ENCODE measurements around the gene S100A12.

DNA sequence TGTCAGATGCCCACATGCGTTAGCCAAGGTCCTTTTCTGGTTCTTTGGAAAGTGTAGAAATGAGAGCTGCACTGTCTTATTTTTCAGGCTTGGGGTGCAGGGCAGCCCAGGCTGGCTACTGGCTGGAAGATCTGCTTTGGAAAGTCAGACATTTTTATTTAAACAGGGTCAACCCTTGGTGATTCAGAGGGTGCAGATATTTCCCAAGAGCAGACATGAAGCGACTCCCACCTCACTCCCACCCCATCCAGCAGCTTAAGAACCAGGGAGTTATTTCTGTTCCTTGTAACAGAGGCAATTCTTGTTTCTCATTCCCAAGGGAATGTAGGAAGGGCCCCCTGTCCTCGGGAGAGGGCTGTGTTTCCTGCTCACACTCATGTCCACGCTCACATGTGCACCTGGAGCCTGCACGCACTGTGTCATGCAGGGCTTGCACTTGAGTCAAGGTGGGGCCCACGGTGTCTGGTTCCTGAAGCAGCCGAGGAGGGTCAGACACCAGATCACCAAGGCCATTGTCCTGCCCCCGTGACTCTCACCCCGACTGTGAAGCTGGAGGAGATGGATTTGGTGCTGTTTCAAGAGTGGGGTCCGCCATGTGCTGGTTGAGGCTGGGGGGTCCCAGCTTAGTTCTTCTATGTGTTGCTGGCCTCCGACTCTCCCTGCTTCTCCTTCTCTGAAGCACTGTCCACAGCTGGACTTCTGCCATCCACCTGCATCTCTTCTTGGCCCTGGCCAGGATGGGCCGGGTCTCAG lies 41.9 kb upstream of the S100A12 start:
- TF ChIP-seq, protein P1, sequence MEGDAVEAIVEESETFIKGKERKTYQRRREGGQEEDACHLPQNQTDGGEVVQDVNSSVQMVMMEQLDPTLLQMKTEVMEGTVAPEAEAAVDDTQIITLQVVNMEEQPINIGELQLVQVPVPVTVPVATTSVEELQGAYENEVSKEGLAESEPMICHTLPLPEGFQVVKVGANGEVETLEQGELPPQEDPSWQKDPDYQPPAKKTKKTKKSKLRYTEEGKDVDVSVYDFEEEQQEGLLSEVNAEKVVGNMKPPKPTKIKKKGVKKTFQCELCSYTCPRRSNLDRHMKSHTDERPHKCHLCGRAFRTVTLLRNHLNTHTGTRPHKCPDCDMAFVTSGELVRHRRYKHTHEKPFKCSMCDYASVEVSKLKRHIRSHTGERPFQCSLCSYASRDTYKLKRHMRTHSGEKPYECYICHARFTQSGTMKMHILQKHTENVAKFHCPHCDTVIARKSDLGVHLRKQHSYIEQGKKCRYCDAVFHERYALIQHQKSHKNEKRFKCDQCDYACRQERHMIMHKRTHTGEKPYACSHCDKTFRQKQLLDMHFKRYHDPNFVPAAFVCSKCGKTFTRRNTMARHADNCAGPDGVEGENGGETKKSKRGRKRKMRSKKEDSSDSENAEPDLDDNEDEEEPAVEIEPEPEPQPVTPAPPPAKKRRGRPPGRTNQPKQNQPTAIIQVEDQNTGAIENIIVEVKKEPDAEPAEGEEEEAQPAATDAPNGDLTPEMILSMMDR (IDR thresholded peaks at IDR 0.05; ENCODE audit: insufficient read depth, low read length, poor library complexity, severe bottlenecking) = no peak
- no peak for TF ChIP-seq EZH2phosphoT487 (conservative IDR thresholded peaks at IDR 0.05; ENCODE audit: low read length)

All from SU-DHL-6 (cell line).